ENCODE data around the gene CACNB3. TPM values are rescaled to one million over a fixed set of nuclear protein-coding genes. Genes with fewer than 3 reads are reported as not detected.

The CACNB3 gene
- total and polyA plus RNA-seq, 2 of the 8 experiments (the other 6 are each of a cell fraction or from before 2014, with no cell fraction given), result 12.5 to 16.0 TPM

- no peak for TF ChIP-seq CTCF (IDR thresholded peaks at IDR 0.05; ENCODE audit: control extremely low read depth in 1 of 3, insufficient read depth in 1 of 3, low read depth in 1 of 3, low read length in 3 of 3)
- no peak for TF ChIP-seq MAX (IDR thresholded peaks at IDR 0.05)
- no peak for TF ChIP-seq RBBP5 (IDR thresholded peaks at IDR 0.05; ENCODE audit: borderline replicate concordance, low read depth, low read length)
- TF ChIP-seq CHD2 (IDR thresholded peaks at IDR 0.05; ENCODE audit: low read length), result no peak
- no peak for TF ChIP-seq KDM4A (IDR thresholded peaks at IDR 0.05; ENCODE audit: low read depth, low read length, severe bottlenecking)
- TF ChIP-seq EP300 (IDR thresholded peaks at IDR 0.05; ENCODE audit: borderline replicate concordance in 1 of 2, low read depth in 2 of 2, low read length in 2 of 2), result no peak
- no peak for TF ChIP-seq E2F6 (IDR thresholded peaks at IDR 0.05)
Observed at GRCh38 chr12:48786591-48787544, 31.4 kb upstream of the CACNB3 start (continued).

Data from H1 (cell line).